ENCODE results near the gene RPL4. TPM values are rescaled to one million over a fixed set of nuclear protein-coding genes. Genes with fewer than 3 reads are reported as not detected.
A peak's percentile ranks its signal among the peaks of the same experiment; 100 is the strongest.

Gene RPL4
- total and polyA plus RNA-seq, 8 donors = 1,130 to 2,134 (median 1,557) TPM

DNA sequence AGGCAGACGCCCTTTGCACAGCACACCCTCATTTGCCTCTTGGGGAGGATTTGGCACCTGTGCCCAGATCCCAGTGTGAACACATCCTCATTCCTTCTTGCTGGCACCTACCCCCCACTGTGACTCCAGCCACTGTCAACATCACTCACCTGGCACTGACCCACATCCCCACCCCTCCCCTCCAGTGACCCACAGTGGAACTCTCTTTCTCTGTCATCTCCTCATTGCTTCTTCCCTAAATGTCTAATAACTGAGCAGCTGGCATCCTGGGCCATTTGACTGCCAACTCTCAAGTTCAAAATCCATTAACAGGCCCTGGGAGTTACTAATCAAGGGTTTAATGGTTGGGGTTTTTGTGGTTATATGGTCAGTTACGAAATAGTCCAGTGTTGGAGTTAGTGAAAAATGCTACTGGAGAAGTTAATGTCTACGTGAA, 21.5 kb downstream of the RPL4 start:
- intact Hi-C loops (cut with DNase I) = no loop called here
- H3K9me3 ChIP-seq = no peaks in the 10 kb centered on the region
- H3K4me3 ChIP-seq = no peak overlapping the region
- no peaks in the 10 kb centered on the region for H3K4me1 ChIP-seq
- WGBS, 2 donors = 60 to 65% methylated on average over 3 of the region's 3 CpGs
- FAIRE-seq (no peak), ATAC-seq (peak; percentile 86 to 90 (median 90)), DNase-seq (peak in 5 of 6 donors; percentile 66 to 82 (median 77))
- TF ChIP-seq, protein P1, sequence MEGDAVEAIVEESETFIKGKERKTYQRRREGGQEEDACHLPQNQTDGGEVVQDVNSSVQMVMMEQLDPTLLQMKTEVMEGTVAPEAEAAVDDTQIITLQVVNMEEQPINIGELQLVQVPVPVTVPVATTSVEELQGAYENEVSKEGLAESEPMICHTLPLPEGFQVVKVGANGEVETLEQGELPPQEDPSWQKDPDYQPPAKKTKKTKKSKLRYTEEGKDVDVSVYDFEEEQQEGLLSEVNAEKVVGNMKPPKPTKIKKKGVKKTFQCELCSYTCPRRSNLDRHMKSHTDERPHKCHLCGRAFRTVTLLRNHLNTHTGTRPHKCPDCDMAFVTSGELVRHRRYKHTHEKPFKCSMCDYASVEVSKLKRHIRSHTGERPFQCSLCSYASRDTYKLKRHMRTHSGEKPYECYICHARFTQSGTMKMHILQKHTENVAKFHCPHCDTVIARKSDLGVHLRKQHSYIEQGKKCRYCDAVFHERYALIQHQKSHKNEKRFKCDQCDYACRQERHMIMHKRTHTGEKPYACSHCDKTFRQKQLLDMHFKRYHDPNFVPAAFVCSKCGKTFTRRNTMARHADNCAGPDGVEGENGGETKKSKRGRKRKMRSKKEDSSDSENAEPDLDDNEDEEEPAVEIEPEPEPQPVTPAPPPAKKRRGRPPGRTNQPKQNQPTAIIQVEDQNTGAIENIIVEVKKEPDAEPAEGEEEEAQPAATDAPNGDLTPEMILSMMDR (IDR thresholded peaks at IDR 0.05) = no peak
- no peaks in the 10 kb centered on the region for H3K36me3 ChIP-seq
- no peaks in the 10 kb centered on the region for H3K27me3 ChIP-seq
- H3K27ac ChIP-seq = peak overlapping the region; percentile 5 to 69 (median 39)

DNA sequence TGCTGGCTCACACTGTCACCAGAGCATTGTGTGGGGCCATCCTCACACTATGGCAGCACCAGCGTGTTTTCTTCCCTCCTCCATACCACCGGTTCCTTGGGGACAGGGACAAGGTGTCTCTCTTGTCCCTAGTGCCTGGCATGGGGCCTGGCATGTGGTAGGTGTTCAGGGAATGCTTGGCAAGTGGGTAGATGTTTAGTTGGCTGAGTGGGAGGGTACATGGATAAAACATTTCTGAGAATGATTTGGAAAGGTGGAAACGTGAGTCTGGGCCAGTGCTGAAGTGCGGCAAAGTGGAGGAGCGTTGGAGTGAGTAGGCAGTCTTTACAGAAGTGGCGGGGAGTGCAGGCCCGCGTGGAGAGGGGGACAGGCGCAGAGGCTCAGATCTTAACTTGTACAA, 22.1 kb downstream of the RPL4 start:
- no peaks in the 10 kb centered on the region for H3K9me3 ChIP-seq
- no peaks in the 10 kb centered on the region for H3K4me1 ChIP-seq
- no peaks in the 10 kb centered on the region for H3K27me3 ChIP-seq
- FAIRE-seq (no peak), ATAC-seq (no peak), DNase-seq (no peak)
- no peaks in the 10 kb centered on the region for H3K36me3 ChIP-seq
- TF ChIP-seq, protein P1 (IDR thresholded peaks at IDR 0.05) = no peak
- H3K4me3 ChIP-seq = no peak overlapping the region
- H3K27ac ChIP-seq = peak overlapping the region; percentile 5 to 69 (median 39)
- intact Hi-C loops (cut with DNase I) = no loop called here
- 68 to 73% methylated on average over 9 of the region's 9 CpGs for WGBS, 2 donors

DNA sequence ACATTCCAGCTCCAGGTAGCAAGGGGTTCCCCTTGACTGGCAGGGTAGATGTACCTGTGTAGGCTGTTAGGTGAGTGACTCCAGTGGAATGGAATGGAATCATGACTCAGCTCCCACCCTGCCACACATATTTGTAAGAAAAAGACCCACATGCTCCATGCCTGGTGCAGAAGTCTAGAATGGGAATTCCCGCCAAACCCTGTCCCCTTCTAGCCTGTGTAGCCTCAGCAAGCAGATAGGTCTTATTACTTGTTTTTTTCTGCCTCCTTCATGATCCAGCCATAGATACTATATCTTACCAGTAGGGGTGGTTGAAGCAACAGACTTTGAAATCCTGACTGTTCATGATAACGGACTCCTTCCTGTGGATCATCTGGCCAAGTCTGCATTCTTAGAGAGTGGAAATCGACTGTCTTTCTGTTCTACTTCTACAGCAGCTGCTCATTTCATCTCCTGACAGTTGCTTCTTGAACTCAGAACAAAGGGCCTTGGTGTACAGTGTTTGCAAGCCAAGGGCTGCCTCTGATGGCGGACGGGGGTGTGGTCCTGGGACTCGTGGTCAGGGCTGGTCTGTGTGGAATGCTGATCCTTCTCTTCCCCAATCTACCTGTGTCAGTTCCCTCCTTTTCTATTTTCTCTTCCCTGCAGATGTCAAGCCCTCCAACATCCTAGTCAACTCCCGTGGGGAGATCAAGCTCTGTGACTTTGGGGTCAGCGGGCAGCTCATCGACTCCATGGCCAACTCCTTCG, 23.4 kb downstream of the RPL4 start:
- FAIRE-seq (no peak), ATAC-seq (peak in 1 of 4 donors; percentile 55), DNase-seq (no peak)
- 86 to 94% methylated on average over 10 of the region's 10 CpGs for WGBS, 2 donors
- H3K36me3 ChIP-seq = no peaks in the 10 kb centered on the region
- TF ChIP-seq, protein P1 (IDR thresholded peaks at IDR 0.05) = no peak
- no peaks in the 10 kb centered on the region for H3K4me1 ChIP-seq
- H3K4me3 ChIP-seq = no peak overlapping the region
- H3K27me3 ChIP-seq = no peaks in the 10 kb centered on the region
- H3K9me3 ChIP-seq = no peaks in the 10 kb centered on the region
- peak overlapping the region in 1 of 4 donors; percentile 69 for H3K27ac ChIP-seq
- intact Hi-C loops (cut with DNase I) = no loop called here

DNA sequence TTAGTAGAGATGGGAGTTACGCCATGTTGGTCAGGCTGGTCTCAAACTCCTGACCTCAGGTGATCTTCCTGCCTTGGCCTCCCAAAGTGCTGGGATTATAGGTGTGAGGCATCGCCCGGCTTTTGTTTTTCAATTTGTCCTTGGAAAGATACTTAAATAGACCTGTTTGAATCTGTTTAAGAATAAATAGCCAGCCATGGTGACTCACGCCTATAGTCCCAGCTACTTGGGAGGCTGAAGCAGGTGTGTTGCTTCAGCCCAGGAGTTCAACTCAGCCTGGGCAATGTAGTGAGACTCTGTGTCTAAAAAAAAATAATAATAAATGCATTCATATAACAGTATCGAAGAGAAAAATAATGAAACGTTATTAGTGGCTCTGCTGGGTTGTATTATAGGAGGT, 24.4 kb downstream of the RPL4 start:
- WGBS, 2 donors = 77 to 81% methylated on average over 6 of the region's 6 CpGs
- no peaks in the 10 kb centered on the region for H3K9me3 ChIP-seq
- no peak for ATAC-seq
- no peak overlapping the region for H3K4me3 ChIP-seq
- TF ChIP-seq, protein P1 (IDR thresholded peaks at IDR 0.05) = no peak
- H3K36me3 ChIP-seq = no peaks in the 10 kb centered on the region
- no peaks in the 10 kb centered on the region for H3K27me3 ChIP-seq
- no peak for DNase-seq
- FAIRE-seq = no peak
- H3K4me1 ChIP-seq = no peaks in the 10 kb centered on the region
- intact Hi-C loops (cut with DNase I) = no loop called here
- no peak overlapping the region for H3K27ac ChIP-seq

DNA sequence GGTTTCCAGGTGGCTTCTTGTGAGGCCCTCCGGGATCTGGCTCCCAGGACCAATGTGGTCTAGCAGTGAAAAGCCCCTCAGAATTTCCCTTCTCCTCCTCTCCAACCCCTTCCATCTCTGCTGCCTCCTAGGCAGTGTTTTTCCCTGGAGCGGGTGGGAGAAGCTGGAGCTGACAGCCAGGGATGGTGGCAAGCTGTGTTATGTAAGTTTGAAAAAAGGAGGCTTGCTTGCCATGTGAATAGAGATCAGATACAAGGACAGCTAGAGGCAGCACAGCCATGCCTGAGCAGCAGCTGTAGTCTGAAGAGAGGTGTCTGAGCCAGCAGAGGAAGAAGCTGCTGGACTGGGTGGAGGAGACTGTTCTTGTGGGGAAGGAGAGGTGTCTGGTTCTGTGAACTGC, 27.6 kb downstream of the RPL4 start:
- Histone ChIP-seq H3K27me3 (no peaks in the 10 kb centered on the region), H3K27ac (no peak overlapping the region), H3K36me3 (no peaks in the 10 kb centered on the region), H3K4me3 (no peak overlapping the region), H3K4me1 (peaks cover 0 to 7% (median 3%) of the 10 kb centered on the region in 3 donors), H3K9me3 (no peaks in the 10 kb centered on the region)
- no peak for DNase-seq
- 92 to 93% methylated on average over 2 of the region's 2 CpGs for WGBS, 2 donors
- no peak for FAIRE-seq
- TF ChIP-seq, protein P1 (IDR thresholded peaks at IDR 0.05) = no peak
- ATAC-seq = no peak
- intact Hi-C loops (cut with DNase I) = no loop called here

All from pancreas (tissue), 10 donors.